NCI-H2227 (cell line): Measurements from ENCODE around the gene GALM.
"Not testable (repeated sequence)": the region's sequence is repeated elsewhere in the genome, so short reads cannot be mapped to it uniquely, and the experiment has no call there.

Source experiments
- DNase-seq: peaks from one replicate; lab custom pipeline; 2025; ENCODE audit not compliant: unreplicated experiment; lab: John Stamatoyannopoulos, UW

The GALM gene

GRCh38 chr2:38676681-38677080, 10.8 kb downstream of the GALM start:
- no peak for DNase-seq

- DNase-seq = not testable (repeated sequence)
Observed at GRCh38 chr2:38680868-38681267, 15.0 kb downstream of the GALM start.

- peak; percentile 18 for DNase-seq
Observed at GRCh38 chr2:38682008-38682575, 16.2 kb downstream of the GALM start.

GRCh38 chr2:38682620-38683019, 16.7 kb downstream of the GALM start:
- DNase-seq = not testable (repeated sequence)

GRCh38 chr2:38683766-38684165, 17.9 kb downstream of the GALM start:
- DNase-seq = no peak

- DNase-seq = no peak
Observed at GRCh38 chr2:38685116-38685735, 19.3 kb downstream of the GALM start.

GRCh38 chr2:38690499-38691420, 24.8 kb downstream of the GALM start:
- no peak for DNase-seq

GRCh38 chr2:38691994-38692393, 26.1 kb downstream of the GALM start:
- DNase-seq = no peak

GRCh38 chr2:38692636-38693318, 26.9 kb downstream of the GALM start:
- no peak for DNase-seq

GRCh38 chr2:38697116-38697840, 31.4 kb downstream of the GALM start:
- no peak for DNase-seq

GRCh38 chr2:38698467-38699003, 32.6 kb downstream of the GALM start:
- no peak for DNase-seq

GRCh38 chr2:38700113-38700785, 34.3 kb downstream of the GALM start:
- DNase-seq = no peak

- DNase-seq = no peak
Observed at GRCh38 chr2:38700881-38701458, 35.1 kb downstream of the GALM start.

- peak; percentile 30 for DNase-seq
Observed at GRCh38 chr2:38701542-38701941, 35.6 kb downstream of the GALM start.

GRCh38 chr2:38702413-38702812, 36.5 kb downstream of the GALM start:
- no peak for DNase-seq

GRCh38 chr2:38703336-38703735, 37.4 kb downstream of the GALM start:
- DNase-seq = not testable (repeated sequence)

- no peak for DNase-seq
Observed at GRCh38 chr2:38704664-38705063, 38.8 kb downstream of the GALM start.

- no peak for DNase-seq
Observed at GRCh38 chr2:38706846-38707345, 41.0 kb downstream of the GALM start.

- not testable (repeated sequence) for DNase-seq
Observed at GRCh38 chr2:38708491-38708890, 42.6 kb downstream of the GALM start.
